K562 (cell line): ENCODE data around the gene CHRM4. TPM values are rescaled to one million over a fixed set of nuclear protein-coding genes. Genes with fewer than 3 reads are reported as not detected.
A peak's percentile ranks its signal among the peaks of the same experiment; 100 is the strongest.

ENCODE experiments used
- ARID4B ChIP-seq: sonication (generic); formaldehyde crosslinking; IDR thresholded peaks from 2 replicates; pipeline ENCODE4 v1.8.0; 2022; ENCODE audit warnings: mild to moderate bottlenecking, missing genetic modification reagents
- ASH1L ChIP-seq: fragments of 450-650 bp; IDR thresholded peaks from 2 replicates; pipeline ENCODE4 v1.6.1; 2018; ENCODE audit warnings: borderline replicate concordance, mild to moderate bottlenecking, low read depth; ENCODE audit not compliant: partially characterized antibody
- BMI1 ChIP-seq: fragments of 150-350 bp; IDR thresholded peaks from 2 replicates; pipeline ENCODE4 v1.6.1; 2014; ENCODE audit warnings: low read length
- CCAR2 ChIP-seq: fragments of 200-400 bp; formaldehyde crosslinking; IDR thresholded peaks from 2 replicates; pipeline ENCODE4 v1.6.1; 2017; ENCODE audit warnings: mild to moderate bottlenecking, low read depth, low read length
- CHD4 ChIP-seq: fragments of 200-600 bp; sonication (generic); IDR thresholded peaks from 3 replicates; pipeline ENCODE4 v1.6.1; 2012; ENCODE audit warnings: low read depth, mild to moderate bottlenecking, mixed read lengths, low read length, inconsistent platforms; ENCODE audit not compliant: insufficient read depth, insufficient replicate concordance, poor library complexity, severe bottlenecking
- CREB3L1 ChIP-seq: fragments of 450-650 bp; IDR thresholded peaks from 2 replicates; pipeline ENCODE4 v1.6.1; 2014; ENCODE audit warnings: low read depth, mild to moderate bottlenecking, moderate library complexity, borderline replicate concordance
- CTCF ChIP-seq, 3 experiments: IDR thresholded peaks in 2 of 3; conservative IDR thresholded peaks in 1 of 3; 2 replicates each; pipeline ENCODE4 v1.5.1; 2011 to 2012; ENCODE audit warnings: low read length in 3 of 3, mild to moderate bottlenecking in 3 of 3, control low read depth in 2 of 3, improper control_type of control experiment in 1 of 3, inconsistent platforms in 1 of 3, low read depth in 1 of 3, mixed read lengths in 1 of 3, moderate library complexity in 1 of 3; ENCODE audit not compliant: insufficient read depth in 2 of 3
- FOXJ2 ChIP-seq: fragments of 200-800 bp; sonication (Bioruptor generic); IDR thresholded peaks from 2 replicates; pipeline ENCODE4 v1.6.1; 2016; ENCODE audit warnings: missing genetic modification characterization, missing compliant biosample characterization
- GABPB2 ChIP-seq: fragments of 250-450 bp; sonication (Bioruptor Pico); conservative IDR thresholded peaks from 2 replicates; pipeline ENCODE4 v1.5.1; 2021; ENCODE audit warnings: mild to moderate bottlenecking
- GTF2A2 ChIP-seq: IDR thresholded peaks from 2 replicates; pipeline ENCODE4 v1.6.1; 2016; ENCODE audit warnings: mild to moderate bottlenecking, missing genetic modification characterization, missing compliant biosample characterization
- HLTF ChIP-seq: fragments of 450-650 bp; IDR thresholded peaks from 2 replicates; pipeline ENCODE4 v1.6.1; 2016
- HNRNPH1 ChIP-seq: fragments of 200-400 bp; formaldehyde crosslinking; optimal IDR thresholded peaks from 2 replicates; pipeline ENCODE3; 2017; ENCODE audit warnings: low read depth, mild to moderate bottlenecking, low read length, moderate library complexity
- HNRNPLL ChIP-seq: fragments of 200-400 bp; formaldehyde crosslinking; IDR thresholded peaks from 2 replicates; pipeline ENCODE4 v1.6.1; 2017; ENCODE audit warnings: low read length, low read depth, mild to moderate bottlenecking; ENCODE audit not compliant: poor library complexity, severe bottlenecking
- NONO ChIP-seq, 2 experiments: fragments of 200-400 bp in 1 of 2; fragments of 450-650 bp in 1 of 2; formaldehyde crosslinking in 1 of 2; IDR thresholded peaks; 2 replicates each; pipeline ENCODE4 v1.6.1; 2017; ENCODE audit warnings: low read depth in 2 of 2, mild to moderate bottlenecking in 2 of 2, moderate library complexity in 2 of 2, low read length in 1 of 2
- PHF8 ChIP-seq: fragments of 200-600 bp; sonication (generic); IDR thresholded peaks from 2 replicates; pipeline ENCODE4 v1.6.1; 2012; ENCODE audit warnings: mixed run types, mild to moderate bottlenecking, inconsistent platforms, low read length, moderate library complexity, borderline replicate concordance
- RBM17 ChIP-seq: fragments of 200-400 bp; formaldehyde crosslinking; IDR thresholded peaks from 2 replicates; pipeline ENCODE4 v1.6.1; 2017; ENCODE audit warnings: low read depth, mild to moderate bottlenecking, low read length, borderline replicate concordance
- SNIP1 ChIP-seq: fragments of 450-650 bp; IDR thresholded peaks from 2 replicates; pipeline ENCODE4 v1.7.1; 2017; ENCODE audit warnings: low read depth, mild to moderate bottlenecking
- THRAP3 ChIP-seq: fragments of 450-650 bp; IDR thresholded peaks from 2 replicates; pipeline ENCODE4 v1.6.1; 2016; ENCODE audit warnings: mild to moderate bottlenecking, inconsistent platforms, borderline replicate concordance
- XRCC5 ChIP-seq: fragments of 200-400 bp; formaldehyde crosslinking; IDR thresholded peaks from 2 replicates; pipeline ENCODE4 v1.6.1; 2017; ENCODE audit warnings: low read depth, mild to moderate bottlenecking, low read length
- ZFX ChIP-seq: sonication (generic); formaldehyde crosslinking; IDR thresholded peaks from 2 replicates; pipeline ENCODE4 v1.8.0; 2022; ENCODE audit warnings: mild to moderate bottlenecking, missing genetic modification reagents, moderate library complexity
- ZNF175 ChIP-seq: fragments of 200-800 bp; sonication (Bioruptor generic); IDR thresholded peaks from 2 replicates; pipeline ENCODE4 v1.6.1; 2016; ENCODE audit warnings: low read depth, mild to moderate bottlenecking, missing genetic modification characterization, missing compliant biosample characterization
- ZNF766 ChIP-seq: fragments of 200-800 bp; sonication (Bioruptor generic); conservative IDR thresholded peaks from 2 replicates; pipeline ENCODE4 v1.6.1; 2016; ENCODE audit warnings: missing genetic modification characterization, missing compliant biosample characterization
- polyA plus RNA-seq, 8 experiments: library from polyadenylated mRNA; depleted of rRNA in 4 of 8; stranded (reverse) in 5 of 8; unstranded in 3 of 8; fragments of >200 nt; fragmentation: Nextera tagmentation in 2 of 8; fragmentation: Illumina TruSeq in 1 of 8; extraction: Ambion mirVana in 2 of 8; extraction: Trizol in 1 of 8; gene quantifications; 2 replicates each; pipeline versions ENCODE4 v1.2.1 to v1.2.3, GENCODE V29; 2011 to 2014; ENCODE audit warnings: inconsistent platforms in 1 of 8, missing spikeins in 1 of 8
- total RNA-seq, 7 experiments: library from RNA; depleted of rRNA in 6 of 7; stranded (reverse); fragments of >200 nt in 6 of 7; fragmentation: Illumina TruSeq in 2 of 7; extraction: Trizol in 2 of 7; gene quantifications; 2 replicates each; pipeline versions ENCODE4 v1.2.1 to v1.2.3, GENCODE V29; 2011 to 2021; ENCODE audit warnings: low replicate concordance in 1 of 7

The CHRM4 gene
- total and polyA plus RNA-seq, 9 of the 15 experiments (the other 6 are each of a cell fraction or from before 2014, with no cell fraction given), result 0.22 to 1.3 (median 0.40) TPM; not detected in 2

GRCh38 chr11:46427364-46427763 lies 35.8 kb upstream of the CHRM4 start (continued):
- no peak for TF ChIP-seq HNRNPH1
- TF ChIP-seq SNIP1, result no peak
- TF ChIP-seq PHF8, result no peak
- no peak for TF ChIP-seq XRCC5
- no peak for TF ChIP-seq HLTF
- no peak for TF ChIP-seq CCAR2
- TF ChIP-seq NONO (IDR thresholded peaks at IDR 0.05; ENCODE audit: low read depth in 2 of 2, low read length in 1 of 2), result no peak
- no peak for TF ChIP-seq RBM17
- no peak for TF ChIP-seq ZNF175
- TF ChIP-seq FOXJ2 (tag), result no peak
- no peak for TF ChIP-seq THRAP3
- TF ChIP-seq GTF2A2 (tag), result no peak
- no peak for TF ChIP-seq GABPB2
- no peak for TF ChIP-seq ASH1L
- no peak for TF ChIP-seq BMI1
- TF ChIP-seq CREB3L1, result no peak
- TF ChIP-seq ZFX (CRISPR knock-in tag), result no peak
- TF ChIP-seq CHD4, result no peak
- peak; percentile 29; the same call in 1 of the 2 replicates for TF ChIP-seq ARID4B
- TF ChIP-seq CTCF (IDR thresholded peaks at IDR 0.05 in 2 of 3, conservative IDR thresholded peaks at IDR 0.05 in 1 of 3; ENCODE audit: insufficient read depth in 2 of 3, low read depth in 1 of 3, low read length in 3 of 3), result no peak
- TF ChIP-seq ZNF766 (CRISPR knock-in tag), result no peak
- TF ChIP-seq HNRNPLL, result no peak
